Neural cell (in vitro differentiated cells): ENCODE measurements around the gene CTSO. TPM values are rescaled to one million over a fixed set of nuclear protein-coding genes. Genes with fewer than 3 reads are reported as not detected.

Source experiments
- H2AFZ ChIP-seq: fragments of 200-600, 300-800 bp; sonication (generic), shearing (Covaris generic); 2 replicates; pipeline ENCODE4 v1.6.0; 2014; ENCODE audit warnings: low read depth, mild to moderate bottlenecking, antibody characterized with exemption, low read length, moderate library complexity
- H3F3A ChIP-seq: fragments of 200-600 bp; shearing (Covaris generic); 2 replicates; pipeline ENCODE4 v1.6.1; 2016; ENCODE audit warnings: mild to moderate bottlenecking, moderate library complexity, mixed read lengths, antibody characterized with exemption, low read length; ENCODE audit not compliant: insufficient read depth, poor library complexity, severe bottlenecking
- H3K27ac ChIP-seq: fragments of 200-600, 300-800 bp; sonication (generic), shearing (Covaris generic); 2 replicates; pipeline ENCODE4 v1.5.1; 2014; ENCODE audit warnings: mild to moderate bottlenecking, low read length, moderate library complexity
- H3K27me3 ChIP-seq: fragments of 300-800, 200-600 bp; sonication (generic), shearing (Covaris generic); 2 replicates; pipeline ENCODE4 v1.6.0; 2014; ENCODE audit warnings: mild to moderate bottlenecking, low read depth, low read length, moderate library complexity; ENCODE audit not compliant: insufficient read depth
- H3K36me3 ChIP-seq: fragments of 300-800, 200-600 bp; sonication (generic), shearing (Covaris generic); 2 replicates; pipeline ENCODE4 v1.5.1; 2014; ENCODE audit warnings: mild to moderate bottlenecking, antibody characterized with exemption, low read length, moderate library complexity; ENCODE audit not compliant: insufficient read depth
- H3K4me2 ChIP-seq: fragments of 300-800, 200-600 bp; sonication (generic), shearing (Covaris generic); 2 replicates; pipeline ENCODE4 v1.6.0; 2014; ENCODE audit warnings: mild to moderate bottlenecking, low read length
- H3K4me3 ChIP-seq: fragments of 300-800, 200-600 bp; sonication (generic), shearing (Covaris generic); 2 replicates; pipeline ENCODE4 v1.5.1; 2014; ENCODE audit warnings: mild to moderate bottlenecking, low read length, moderate library complexity
- H3K79me2 ChIP-seq: fragments of 200-600 bp; shearing (Covaris generic); replicated peaks from 2 replicates; pipeline ENCODE4 v1.6.0; 2014; ENCODE audit warnings: mild to moderate bottlenecking, low read length, moderate library complexity; ENCODE audit not compliant: insufficient read depth
- H3K9ac ChIP-seq: fragments of 300-800, 200-600 bp; sonication (generic), shearing (Covaris generic); 2 replicates; pipeline ENCODE4 v1.6.1; 2016; ENCODE audit warnings: mild to moderate bottlenecking, low read length, mixed read lengths
- H3K9me2 ChIP-seq: fragments of 200-600 bp; shearing (Covaris generic); 2 replicates; pipeline ENCODE4 v1.6.1; 2016; ENCODE audit warnings: mild to moderate bottlenecking, low read length, mixed read lengths; ENCODE audit not compliant: insufficient read depth
- H3K9me3 ChIP-seq: fragments of 200-600, 300-800 bp; sonication (generic), shearing (Covaris generic); 2 replicates; pipeline ENCODE4 v1.6.1; 2016; ENCODE audit warnings: mild to moderate bottlenecking, mixed run types, low read length, moderate library complexity, mixed read lengths
- H4K20me1 ChIP-seq: fragments of 200-600 bp; shearing (Covaris generic); 2 replicates; pipeline ENCODE4 v1.6.1; 2016; ENCODE audit warnings: mild to moderate bottlenecking, mixed run types; ENCODE audit not compliant: insufficient read depth
- CTCF ChIP-seq: fragments of 450-650 bp; IDR thresholded peaks from 2 replicates; pipeline ENCODE4 v1.5.1; 2014; ENCODE audit warnings: antibody characterized with exemption, mild to moderate bottlenecking, moderate library complexity; ENCODE audit not compliant: poor library complexity, severe bottlenecking
- EP300 ChIP-seq: fragments of 450-650 bp; conservative IDR thresholded peaks from 2 replicates; pipeline ENCODE4 v1.6.1; 2014; ENCODE audit warnings: antibody characterized with exemption, mild to moderate bottlenecking, moderate library complexity; ENCODE audit not compliant: poor library complexity, severe bottlenecking
- EZH2 ChIP-seq: fragments of 200-600, 300-800 bp; shearing (Covaris generic), sonication (generic); IDR thresholded peaks from 2 replicates; pipeline ENCODE4 v1.6.1; 2014; ENCODE audit warnings: antibody characterized with exemption, low read length, borderline replicate concordance, mild to moderate bottlenecking; ENCODE audit not compliant: insufficient read depth, poor library complexity, severe bottlenecking
- MXI1 ChIP-seq: fragments of 450-650 bp; conservative IDR thresholded peaks from 2 replicates; pipeline ENCODE4 v1.6.1; 2014; ENCODE audit warnings: antibody characterized with exemption, mild to moderate bottlenecking; ENCODE audit not compliant: poor library complexity, severe bottlenecking
- POLR2AphosphoS5 ChIP-seq: IDR thresholded peaks from 2 replicates; pipeline ENCODE4 v1.6.1; 2012
- RAD21 ChIP-seq: fragments of 450-650 bp; conservative IDR thresholded peaks from 2 replicates; pipeline ENCODE4 v1.6.1; 2014; ENCODE audit warnings: antibody characterized with exemption, mild to moderate bottlenecking, moderate library complexity
- SMC3 ChIP-seq: fragments of 450-650 bp; conservative IDR thresholded peaks from 2 replicates; pipeline ENCODE4 v1.6.1; 2014; ENCODE audit warnings: antibody characterized with exemption, mild to moderate bottlenecking, moderate library complexity; ENCODE audit not compliant: poor library complexity
- TAF1 ChIP-seq: IDR thresholded peaks from 2 replicates; pipeline ENCODE4 v1.6.1; 2012; ENCODE audit warnings: low read depth
- polyA plus RNA-seq: library from polyadenylated mRNA; depleted of rRNA; stranded (reverse); fragments of >200 nt; gene quantifications from 2 replicates; pipeline ENCODE4 v1.2.3, GENCODE V29; 2014
- TF ChIP-seq, protein P1 (sequence below): IDR thresholded peaks from 2 replicates; pipeline ENCODE4 v1.6.1; 2012; ENCODE audit warnings: borderline replicate concordance

CTSO gene
- polyA plus RNA-seq, 1 donor from 2014 or later = 0.16 TPM

DNA sequence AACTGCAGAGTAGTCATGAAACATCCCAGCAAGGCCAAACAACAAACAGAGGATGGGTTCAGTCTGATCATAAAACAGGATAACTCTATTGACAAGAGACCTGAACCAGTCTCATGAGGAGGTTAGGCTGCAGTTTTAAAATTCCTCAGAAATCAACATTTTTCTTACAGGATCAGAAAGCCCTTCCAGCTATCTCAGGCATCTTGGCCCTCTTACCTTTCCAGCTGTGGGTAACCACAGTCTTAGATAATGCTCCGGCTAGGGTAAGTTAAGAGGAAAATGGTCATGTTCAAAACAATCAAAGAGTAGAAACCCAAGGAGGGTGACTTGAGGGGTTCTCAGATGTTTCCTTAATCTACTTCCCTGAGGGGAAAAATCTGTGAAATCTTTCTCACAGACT, 5.1 kb downstream of the CTSO start:
- Histone ChIP-seq H3K9me2 (no peaks in the 10 kb centered on the region), H3K9me3 (no peaks in the 10 kb centered on the region), H3K4me3 (no peak overlapping the region), H3K4me2 (no peak overlapping the region), H3K79me2 (no peaks in the 10 kb centered on the region), H3F3A (no peaks in the 10 kb centered on the region), H4K20me1 (no peaks in the 10 kb centered on the region), H3K36me3 (no peaks in the 10 kb centered on the region), H3K9ac (no peak overlapping the region), H3K27me3 (no peaks in the 10 kb centered on the region), H2AFZ (no peak overlapping the region), H3K27ac (no peak overlapping the region)
- no peak for TF ChIP-seq EZH2
- no peak for TF ChIP-seq MXI1
- no peak for TF ChIP-seq CTCF
- TF ChIP-seq RAD21 = no peak
- TF ChIP-seq, protein P1, sequence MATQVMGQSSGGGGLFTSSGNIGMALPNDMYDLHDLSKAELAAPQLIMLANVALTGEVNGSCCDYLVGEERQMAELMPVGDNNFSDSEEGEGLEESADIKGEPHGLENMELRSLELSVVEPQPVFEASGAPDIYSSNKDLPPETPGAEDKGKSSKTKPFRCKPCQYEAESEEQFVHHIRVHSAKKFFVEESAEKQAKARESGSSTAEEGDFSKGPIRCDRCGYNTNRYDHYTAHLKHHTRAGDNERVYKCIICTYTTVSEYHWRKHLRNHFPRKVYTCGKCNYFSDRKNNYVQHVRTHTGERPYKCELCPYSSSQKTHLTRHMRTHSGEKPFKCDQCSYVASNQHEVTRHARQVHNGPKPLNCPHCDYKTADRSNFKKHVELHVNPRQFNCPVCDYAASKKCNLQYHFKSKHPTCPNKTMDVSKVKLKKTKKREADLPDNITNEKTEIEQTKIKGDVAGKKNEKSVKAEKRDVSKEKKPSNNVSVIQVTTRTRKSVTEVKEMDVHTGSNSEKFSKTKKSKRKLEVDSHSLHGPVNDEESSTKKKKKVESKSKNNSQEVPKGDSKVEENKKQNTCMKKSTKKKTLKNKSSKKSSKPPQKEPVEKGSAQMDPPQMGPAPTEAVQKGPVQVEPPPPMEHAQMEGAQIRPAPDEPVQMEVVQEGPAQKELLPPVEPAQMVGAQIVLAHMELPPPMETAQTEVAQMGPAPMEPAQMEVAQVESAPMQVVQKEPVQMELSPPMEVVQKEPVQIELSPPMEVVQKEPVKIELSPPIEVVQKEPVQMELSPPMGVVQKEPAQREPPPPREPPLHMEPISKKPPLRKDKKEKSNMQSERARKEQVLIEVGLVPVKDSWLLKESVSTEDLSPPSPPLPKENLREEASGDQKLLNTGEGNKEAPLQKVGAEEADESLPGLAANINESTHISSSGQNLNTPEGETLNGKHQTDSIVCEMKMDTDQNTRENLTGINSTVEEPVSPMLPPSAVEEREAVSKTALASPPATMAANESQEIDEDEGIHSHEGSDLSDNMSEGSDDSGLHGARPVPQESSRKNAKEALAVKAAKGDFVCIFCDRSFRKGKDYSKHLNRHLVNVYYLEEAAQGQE = no peak
- no peak for TF ChIP-seq POLR2AphosphoS5
- no peak for TF ChIP-seq EP300
- no peak for TF ChIP-seq SMC3
- TF ChIP-seq TAF1 = no peak

DNA sequence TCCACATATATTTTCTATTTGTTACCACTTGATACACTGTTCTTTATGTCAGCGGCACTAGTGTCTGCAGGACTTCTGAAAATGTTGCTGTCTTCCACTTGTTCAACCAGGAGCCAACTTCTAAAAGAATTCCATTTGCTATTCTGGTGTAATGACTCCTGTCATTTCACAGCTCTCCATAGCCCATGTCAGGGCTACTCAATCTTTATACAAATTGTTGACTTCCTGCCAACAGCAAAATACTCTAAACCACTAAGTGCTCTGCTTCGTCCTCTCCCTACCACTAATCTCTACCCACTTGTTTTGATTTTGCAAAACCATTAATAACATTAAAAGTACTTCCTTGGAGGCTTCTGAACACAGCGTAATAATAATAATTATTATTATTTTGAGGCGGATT, 7.2 kb downstream of the CTSO start:
- Histone ChIP-seq H3K36me3 (no peaks in the 10 kb centered on the region), H3K27me3 (no peaks in the 10 kb centered on the region), H4K20me1 (no peaks in the 10 kb centered on the region), H3F3A (no peaks in the 10 kb centered on the region), H3K4me2 (no peak overlapping the region), H2AFZ (no peak overlapping the region), H3K9me2 (no peaks in the 10 kb centered on the region), H3K27ac (no peak overlapping the region), H3K79me2 (no peaks in the 10 kb centered on the region), H3K4me3 (no peak overlapping the region), H3K9me3 (no peaks in the 10 kb centered on the region), H3K9ac (no peak overlapping the region)
- TF ChIP-seq EP300 (no peak), TAF1 (no peak), RAD21 (no peak), SMC3 (no peak), POLR2AphosphoS5 (no peak), CTCF (no peak), MXI1 (no peak), EZH2 (no peak)
- TF ChIP-seq, protein P1 = no peak
